ENCODE results near the gene MORN5. TPM values are rescaled to one million over a fixed set of nuclear protein-coding genes. Genes with fewer than 3 reads are reported as not detected.

MORN5 gene
- total and polyA plus RNA-seq, 4 donors, result not detected

GRCh38 chr9:122201641-122202040 lies 41.9 kb downstream of the MORN5 start:
- H3K4me1 ChIP-seq (ENCODE audit: control insufficient read depth in 4 of 4, insufficient read depth in 4 of 4, low read length in 3 of 4), result no peaks in the 10 kb centered on the region
- no peak for DNase-seq (ENCODE audit: low spot score)
- TF ChIP-seq EGR1 (IDR thresholded peaks at IDR 0.05; ENCODE audit: low read depth in 2 of 2), result no peak
- TF ChIP-seq RAD21 (IDR thresholded peaks at IDR 0.05), result no peak
- no peak for TF ChIP-seq NR2F2 (IDR thresholded peaks at IDR 0.05)
- TF ChIP-seq TAF1 (conservative IDR thresholded peaks at IDR 0.05), result no peak
- no peak for TF ChIP-seq GABPA (IDR thresholded peaks at IDR 0.05 in 1 of 2, conservative IDR thresholded peaks at IDR 0.05 in 1 of 2)
- no peak for TF ChIP-seq YY1 (IDR thresholded peaks at IDR 0.05)
- TF ChIP-seq CTCF (IDR thresholded peaks at IDR 0.05; ENCODE audit: low read depth, low read length, missing input control), result no peak
- TF ChIP-seq JUND (IDR thresholded peaks at IDR 0.05), result no peak
- TF ChIP-seq FOXA1 (IDR thresholded peaks at IDR 0.05), result no peak
- 97% methylated on average over 1 of the region's 1 CpG for WGBS
- H3K9me3 ChIP-seq (ENCODE audit: control insufficient read depth in 4 of 4, low read length in 3 of 4), result no peaks in the 10 kb centered on the region
- H3K27me3 ChIP-seq (ENCODE audit: control insufficient read depth in 4 of 4, insufficient read depth in 4 of 4, low read length in 3 of 4), result no peaks in the 10 kb centered on the region
- H3K4me3 ChIP-seq (ENCODE audit: low read depth in 1 of 3, low read length in 3 of 3), result no peak overlapping the region
- no peak overlapping the region for H3K27ac ChIP-seq (ENCODE audit: low read depth in 1 of 2, low read length in 2 of 2)
- H3K9ac ChIP-seq (ENCODE audit: low read depth in 1 of 2, low read length in 2 of 2), result no peak overlapping the region
- no peaks in the 10 kb centered on the region for H3K36me3 ChIP-seq (ENCODE audit: control insufficient read depth in 4 of 4, insufficient read depth in 3 of 4, low read depth in 1 of 4, low read length in 3 of 4)

GRCh38 chr9:122202111-122202510 lies 42.4 kb downstream of the MORN5 start:
- H3K4me1 ChIP-seq (ENCODE audit: control insufficient read depth in 4 of 4, insufficient read depth in 4 of 4, low read length in 3 of 4), result no peaks in the 10 kb centered on the region
- no peak overlapping the region for H3K4me3 ChIP-seq (ENCODE audit: low read depth in 1 of 3, low read length in 3 of 3)
- TF ChIP-seq EGR1 (IDR thresholded peaks at IDR 0.05; ENCODE audit: low read depth in 2 of 2) (no peak), JUND (IDR thresholded peaks at IDR 0.05) (no peak), FOXA1 (IDR thresholded peaks at IDR 0.05) (no peak), FOXA2 (IDR thresholded peaks at IDR 0.05) (no peak), NR2F2 (IDR thresholded peaks at IDR 0.05) (no peak), YY1 (IDR thresholded peaks at IDR 0.05) (no peak), ZBTB33 (IDR thresholded peaks at IDR 0.05) (no peak)
- H3K9me3 ChIP-seq (ENCODE audit: control insufficient read depth in 4 of 4, low read length in 3 of 4), result no peaks in the 10 kb centered on the region
- H3K27me3 ChIP-seq (ENCODE audit: control insufficient read depth in 4 of 4, insufficient read depth in 4 of 4, low read length in 3 of 4), result no peaks in the 10 kb centered on the region
- no peak overlapping the region for H3K9ac ChIP-seq (ENCODE audit: low read depth in 1 of 2, low read length in 2 of 2)
- no peak overlapping the region for H3K27ac ChIP-seq (ENCODE audit: low read depth in 1 of 2, low read length in 2 of 2)
- no peak for DNase-seq (ENCODE audit: low spot score)
- H3K36me3 ChIP-seq (ENCODE audit: control insufficient read depth in 4 of 4, insufficient read depth in 3 of 4, low read depth in 1 of 4, low read length in 3 of 4), result no peaks in the 10 kb centered on the region
- 83% methylated on average over 3 of the region's 3 CpGs for WGBS

- 95% methylated on average over 5 of the region's 5 CpGs for WGBS
- no peak for DNase-seq (ENCODE audit: low spot score)
- no peak overlapping the region for H3K9ac ChIP-seq (ENCODE audit: low read depth in 1 of 2, low read length in 2 of 2)
- no peak overlapping the region for H3K27ac ChIP-seq (ENCODE audit: low read depth in 1 of 2, low read length in 2 of 2)
- H3K27me3 ChIP-seq (ENCODE audit: control insufficient read depth in 4 of 4, insufficient read depth in 4 of 4, low read length in 3 of 4), result peaks cover 0 to under 1% (median 0%) of the 10 kb centered on the region in 4 donors
- H3K4me3 ChIP-seq (ENCODE audit: low read depth in 1 of 3, low read length in 3 of 3), result no peak overlapping the region
- TF ChIP-seq GABPA (IDR thresholded peaks at IDR 0.05 in 1 of 2, conservative IDR thresholded peaks at IDR 0.05 in 1 of 2) (no peak), SP1 (IDR thresholded peaks at IDR 0.05) (no peak), JUND (IDR thresholded peaks at IDR 0.05) (no peak), RAD21 (IDR thresholded peaks at IDR 0.05) (no peak), HNF4G (IDR thresholded peaks at IDR 0.05) (no peak), ATF3 (IDR thresholded peaks at IDR 0.05) (no peak)
- H3K4me1 ChIP-seq (ENCODE audit: control insufficient read depth in 4 of 4, insufficient read depth in 4 of 4, low read length in 3 of 4), result no peaks in the 10 kb centered on the region
- H3K36me3 ChIP-seq (ENCODE audit: control insufficient read depth in 4 of 4, insufficient read depth in 3 of 4, low read depth in 1 of 4, low read length in 3 of 4), result no peaks in the 10 kb centered on the region
- H3K9me3 ChIP-seq (ENCODE audit: control insufficient read depth in 4 of 4, low read length in 3 of 4), result no peaks in the 10 kb centered on the region
Observed at GRCh38 chr9:122204055-122204454, 44.3 kb downstream of the MORN5 start.

All from liver (tissue), 9 donors.